ENCODE data around the gene GCC2. TPM values are rescaled to one million over a fixed set of nuclear protein-coding genes. Genes with fewer than 3 reads are reported as not detected.

The GCC2 gene
- total and polyA plus RNA-seq, 2 of the 13 experiments (the other 11 are each of a cell fraction or from before 2014, with no cell fraction given), result 17.6 to 22.5 TPM

GRCh38 chr2:108448678-108449409 lies at the start of gene GCC2 (continued):
- TF ChIP-seq ZBED4 (CRISPR knock-in tag; IDR thresholded peaks at IDR 0.05; ENCODE audit: borderline replicate concordance), result no peak
- peak; percentile 94 for TF ChIP-seq GATAD1 (CRISPR knock-in tag; IDR thresholded peaks at IDR 0.05)
- TF ChIP-seq TIGD3 (CRISPR knock-in tag; IDR thresholded peaks at IDR 0.05; ENCODE audit: borderline replicate concordance), result peak; percentile 33; the same call in 1 of the 2 replicates
- peak; percentile 90 for TF ChIP-seq DBP (CRISPR knock-in tag; IDR thresholded peaks at IDR 0.05; ENCODE audit: not compliant biosample characterization)
- peak; percentile 82 for TF ChIP-seq ZNF18 (CRISPR knock-in tag; IDR thresholded peaks at IDR 0.05; ENCODE audit: insufficient replicate concordance)
- no peak for TF ChIP-seq SRF (IDR thresholded peaks at IDR 0.05; ENCODE audit: low read depth, low read length)
- TF ChIP-seq HNRNPLL (IDR thresholded peaks at IDR 0.05; ENCODE audit: low read depth, low read length, poor library complexity, severe bottlenecking), result peak; percentile 97
- peak; percentile 60; the same call in 1 of the 2 replicates for TF ChIP-seq HCFC1 (IDR thresholded peaks at IDR 0.05; ENCODE audit: low read depth, low read length)
- 0 out of 2 replicates have a peak, but pooled peaks have one; percentile 52 for TF ChIP-seq ZNF724P (CRISPR knock-in tag; IDR thresholded peaks at IDR 0.05; ENCODE audit: borderline replicate concordance)
- TF ChIP-seq ZNF710 (CRISPR knock-in tag; IDR thresholded peaks at IDR 0.05; ENCODE audit: borderline replicate concordance), result peak; percentile 52; the same call in 1 of the 2 replicates
- peak; percentile 46 for TF ChIP-seq ZFP1 (CRISPR knock-in tag; IDR thresholded peaks at IDR 0.05)
- TF ChIP-seq TRIM24 (CRISPR knock-in tag; IDR thresholded peaks at IDR 0.05), result no peak
- peak; percentile 87 for TF ChIP-seq ZBTB25 (CRISPR knock-in tag; IDR thresholded peaks at IDR 0.05)
- TF ChIP-seq ZNF747 (CRISPR knock-in tag; IDR thresholded peaks at IDR 0.05; ENCODE audit: borderline replicate concordance), result peak; percentile 87
- peak; percentile 43 for TF ChIP-seq JUN (CRISPR knock-in tag; IDR thresholded peaks at IDR 0.05)
- TF ChIP-seq MIXL1 (CRISPR knock-in tag; IDR thresholded peaks at IDR 0.05), result peak; percentile 37
- peak; percentile 67; the same call in 1 of the 2 replicates for TF ChIP-seq AHR (CRISPR knock-in tag; IDR thresholded peaks at IDR 0.05)
- no peak for TF ChIP-seq NFYC (CRISPR knock-in tag; IDR thresholded peaks at IDR 0.05)
